Measurements from ENCODE around the gene XPR1.

- TF ChIP-seq CTCF (IDR thresholded peaks at IDR 0.05), result no peak
- TF ChIP-seq EZH2 (IDR thresholded peaks at IDR 0.05; ENCODE audit: borderline replicate concordance, insufficient read depth, low read depth, low read length, poor library complexity, severe bottlenecking), result no peak
Observed at GRCh38 chr1:180586671-180587155, 45.1 kb upstream of the XPR1 start.

Data from B cell (primary cell).